GM19397 (cell line): ENCODE results near the gene LCE1B.

Experiments
- ATAC-seq: cut with Tn5 transposase; IDR thresholded peaks from one replicate; pipeline ENCODE4 v1.9.1; 2021; ENCODE audit warnings: mild to moderate bottlenecking, moderate library complexity; ENCODE audit not compliant: unreplicated experiment

LCE1B gene

DNA sequence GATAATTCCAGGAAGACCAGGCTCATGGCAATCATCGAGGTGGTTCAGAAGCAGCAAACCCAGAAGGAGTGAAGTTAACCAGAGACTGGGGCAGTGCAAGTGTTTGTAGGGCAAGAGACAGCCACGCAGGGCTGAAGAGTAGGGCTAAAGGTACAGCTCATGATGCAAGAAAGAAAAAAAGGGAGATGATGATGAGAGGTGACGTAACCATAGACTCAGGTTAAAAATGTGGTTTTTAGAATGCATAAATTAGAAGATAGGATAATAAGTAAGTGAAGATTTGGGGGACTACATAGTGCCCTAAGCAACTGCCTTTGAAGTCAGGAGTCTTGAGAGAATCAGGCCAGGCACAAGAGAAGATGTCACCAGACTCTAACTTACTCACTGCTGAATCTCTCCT, 48.4 kb downstream of the LCE1B start:
- no peak for ATAC-seq

DNA sequence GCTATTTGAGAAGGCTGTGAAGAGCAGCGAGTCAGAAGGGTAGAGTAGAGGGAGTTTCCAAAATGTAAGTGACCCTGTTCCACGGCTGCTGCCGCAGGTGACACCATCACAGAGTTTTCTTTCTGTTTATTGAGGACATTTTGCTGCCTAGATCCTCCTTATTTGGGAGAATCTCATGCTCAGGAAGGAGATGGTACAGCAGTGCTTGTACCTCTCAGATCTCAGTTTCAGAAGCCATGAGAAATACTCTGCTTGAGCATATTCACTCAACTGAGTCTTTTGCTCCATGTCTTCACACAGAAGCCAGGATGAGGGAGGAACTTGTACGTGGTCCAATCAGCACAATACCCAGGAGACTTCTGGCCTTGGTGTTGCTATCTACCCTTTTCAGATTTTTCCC, 49.6 kb downstream of the LCE1B start:
- ATAC-seq = no peak
